Middle frontal gyrus (tissue), 1 donor: Measurements from ENCODE around the gene TRAPPC2L.
"Not testable (repeated sequence)": the region's sequence is repeated elsewhere in the genome, so short reads cannot be mapped to it uniquely, and the experiment has no call there.

Experiments used
- DNase-seq: peaks from one replicate; pipeline ENCODE4 v3.0.0-alpha.2; 2015; ENCODE audit warnings: low spot score; ENCODE audit errors: extremely low spot score

TRAPPC2L gene

GRCh38 chr16:88818575-88818874 lies 38.4 kb upstream of the TRAPPC2L start:
- no peak for DNase-seq

DNA sequence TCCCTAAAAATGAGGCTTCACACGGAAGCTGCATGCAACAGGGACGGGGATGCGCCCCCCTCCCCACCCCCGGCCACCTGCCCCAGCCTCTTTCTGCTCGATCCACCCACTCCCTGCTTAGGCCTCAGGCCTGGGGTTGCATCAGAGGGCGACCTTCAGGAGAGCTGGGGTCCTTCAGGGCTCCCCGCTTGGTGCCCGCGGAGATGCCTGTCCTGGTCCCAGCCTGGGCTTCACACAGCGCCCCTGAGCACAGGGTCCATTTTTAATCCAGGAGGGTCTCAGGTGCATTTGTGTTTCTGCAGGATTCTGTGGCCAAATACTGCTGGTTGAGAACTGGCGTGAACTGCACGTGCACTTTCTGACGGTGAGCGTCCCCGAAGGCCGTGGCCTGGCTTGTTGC lies 37.8 kb upstream of the TRAPPC2L start:
- DNase-seq = no peak

- DNase-seq = no peak
Measured at GRCh38 chr16:88820385-88821025, 36.4 kb upstream of the TRAPPC2L start.

GRCh38 chr16:88821168-88821850 lies 35.6 kb upstream of the TRAPPC2L start:
- DNase-seq = no peak

DNA sequence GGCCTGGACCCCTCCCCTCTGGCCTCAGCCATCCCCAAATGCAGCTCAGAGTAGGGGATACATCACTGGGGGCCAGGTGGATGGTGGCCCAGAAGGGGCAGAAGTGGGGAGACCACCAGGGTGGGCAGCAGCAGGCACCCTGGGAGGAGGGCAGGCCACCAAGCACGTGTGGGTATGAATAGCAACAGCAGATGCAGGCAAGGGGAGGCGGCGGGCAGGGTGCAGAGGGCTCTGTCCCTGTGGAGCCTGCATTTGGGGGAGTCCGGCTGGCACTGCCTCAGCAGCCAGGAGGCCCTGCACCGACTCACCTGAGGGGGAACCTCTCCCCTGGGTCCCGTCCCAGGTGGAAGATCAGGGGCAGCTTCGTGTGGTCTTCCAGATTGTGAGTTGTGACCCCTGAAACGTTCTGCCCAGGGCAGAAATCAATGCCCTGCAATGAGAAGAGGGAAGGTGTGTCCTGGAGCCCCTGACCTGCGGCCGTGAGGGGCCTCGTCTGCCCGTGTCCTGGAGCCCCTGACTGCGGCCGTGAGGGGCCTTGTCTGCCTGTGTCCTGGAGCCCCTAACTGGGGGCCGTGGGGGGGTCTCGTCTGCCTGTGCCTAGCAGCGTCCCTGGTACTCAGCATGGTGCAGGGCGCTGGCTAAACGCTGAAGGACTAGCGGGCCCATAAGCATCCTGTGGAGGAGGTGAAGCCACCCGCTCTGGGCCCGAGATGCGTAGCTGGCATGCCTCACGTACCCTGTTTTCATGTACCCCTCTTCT lies 34.5 kb upstream of the TRAPPC2L start:
- no peak for DNase-seq

DNA sequence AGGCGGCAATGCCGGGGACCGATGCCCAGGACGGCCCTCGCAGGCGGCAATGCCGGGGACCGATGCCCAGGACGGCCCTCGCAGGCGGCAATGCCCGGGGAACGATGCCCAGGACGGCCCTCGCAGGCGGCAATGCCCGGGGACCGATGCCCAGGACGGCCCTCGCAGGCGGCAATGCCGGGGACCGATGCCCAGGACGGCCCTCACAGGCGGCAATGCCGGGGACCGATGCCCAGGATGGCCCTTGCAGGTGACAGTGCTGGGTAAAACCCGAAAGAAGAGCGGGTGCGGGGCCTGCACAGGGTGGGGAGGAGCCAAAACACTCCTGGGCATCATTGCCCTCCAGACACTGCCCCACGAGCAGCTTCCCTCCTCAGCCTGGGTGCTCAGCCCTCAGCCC lies 33.3 kb upstream of the TRAPPC2L start:
- DNase-seq = not testable (repeated sequence)

GRCh38 chr16:88824256-88825077 lies 32.5 kb upstream of the TRAPPC2L start:
- no peak for DNase-seq

GRCh38 chr16:88825146-88825545 lies 31.8 kb upstream of the TRAPPC2L start:
- no peak for DNase-seq

GRCh38 chr16:88826070-88826840 lies 30.7 kb upstream of the TRAPPC2L start:
- DNase-seq = no peak

- DNase-seq = no peak
Measured at GRCh38 chr16:88827727-88828126, 29.2 kb upstream of the TRAPPC2L start.

DNA sequence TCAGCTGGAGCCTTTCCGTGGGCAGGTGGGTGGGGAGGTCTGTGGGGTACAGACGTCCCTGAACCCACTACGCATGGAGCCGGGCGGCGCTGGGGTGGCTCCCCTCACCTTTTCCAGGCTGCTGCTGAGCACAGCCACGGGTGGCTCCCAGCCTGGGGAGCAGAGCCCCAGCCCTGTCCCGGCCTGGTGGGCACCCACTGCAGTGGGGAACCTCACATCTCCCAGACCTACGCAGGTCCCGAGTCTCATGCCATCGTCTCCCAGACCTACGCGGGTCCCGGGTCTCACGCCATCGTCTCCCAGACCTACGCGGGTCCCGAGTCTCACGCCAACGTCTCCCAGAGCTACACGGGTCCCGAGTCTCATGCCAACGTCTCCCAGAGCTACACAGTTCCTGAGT lies 28.2 kb upstream of the TRAPPC2L start:
- DNase-seq = no peak

DNA sequence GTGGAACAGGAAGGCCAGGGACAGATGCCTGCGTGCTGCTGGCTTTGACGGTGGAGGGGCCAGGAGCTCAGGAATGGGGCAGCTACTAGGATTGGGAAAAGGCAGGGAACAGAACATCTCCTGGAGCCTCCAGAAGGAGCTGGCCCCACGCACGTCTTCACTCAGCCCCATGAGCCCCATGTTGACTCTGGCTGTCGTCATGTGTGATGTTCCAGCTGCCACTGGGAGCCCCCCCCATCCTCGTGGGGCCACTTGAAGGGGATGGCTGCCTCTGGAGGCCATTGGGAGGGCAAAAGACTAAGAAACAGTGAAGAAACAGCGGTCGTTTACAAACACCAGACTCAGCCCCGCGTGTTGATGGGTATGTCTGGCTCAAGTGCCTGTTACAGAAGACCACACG lies 26.7 kb upstream of the TRAPPC2L start:
- no peak for DNase-seq

GRCh38 chr16:88830783-88831182 lies 26.1 kb upstream of the TRAPPC2L start:
- no peak for DNase-seq

DNA sequence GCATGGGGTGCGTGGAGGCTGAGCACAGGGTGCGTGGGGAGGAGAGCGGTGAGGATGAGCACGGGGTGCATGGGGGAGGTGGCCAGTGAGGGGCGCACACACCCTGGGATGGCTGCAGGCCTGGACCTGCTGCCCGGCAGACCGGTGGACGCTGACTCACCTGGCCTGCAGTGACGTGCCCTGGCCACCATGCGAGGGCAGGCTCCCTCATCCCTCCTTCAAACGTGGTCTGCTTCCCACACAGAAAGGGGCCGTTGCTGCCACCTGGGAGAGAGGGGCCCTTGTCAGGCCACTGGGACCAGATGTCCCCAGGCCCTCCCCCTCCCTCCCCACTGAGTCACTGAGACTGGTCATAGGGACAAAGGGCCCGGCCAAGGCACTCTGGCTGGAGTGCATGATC lies 25.1 kb upstream of the TRAPPC2L start:
- no peak for DNase-seq

- no peak for DNase-seq
Measured at GRCh38 chr16:88833086-88833485, 23.8 kb upstream of the TRAPPC2L start.

DNA sequence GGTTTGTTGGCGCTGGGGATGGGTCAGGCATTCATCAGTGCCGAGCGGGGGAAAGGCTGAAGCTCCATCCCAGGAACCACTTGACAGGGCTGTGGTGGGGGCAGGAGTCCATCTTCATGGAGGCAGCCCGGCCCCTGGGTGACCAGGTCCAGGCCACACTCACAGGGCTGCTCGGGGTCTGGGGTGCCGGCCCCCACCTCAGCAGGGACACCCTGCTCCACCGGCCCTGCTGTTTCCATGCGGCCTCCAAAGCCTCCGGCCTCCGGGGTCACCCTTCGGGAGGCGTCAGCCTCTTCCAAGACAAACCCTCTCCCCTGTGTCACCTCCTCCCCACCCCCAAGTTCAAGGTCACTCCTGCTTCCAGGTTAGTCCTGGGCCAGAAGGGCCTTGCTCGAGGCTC lies 22.3 kb upstream of the TRAPPC2L start:
- no peak for DNase-seq

- no peak for DNase-seq
Measured at GRCh38 chr16:88835383-88835782, 21.5 kb upstream of the TRAPPC2L start.

DNA sequence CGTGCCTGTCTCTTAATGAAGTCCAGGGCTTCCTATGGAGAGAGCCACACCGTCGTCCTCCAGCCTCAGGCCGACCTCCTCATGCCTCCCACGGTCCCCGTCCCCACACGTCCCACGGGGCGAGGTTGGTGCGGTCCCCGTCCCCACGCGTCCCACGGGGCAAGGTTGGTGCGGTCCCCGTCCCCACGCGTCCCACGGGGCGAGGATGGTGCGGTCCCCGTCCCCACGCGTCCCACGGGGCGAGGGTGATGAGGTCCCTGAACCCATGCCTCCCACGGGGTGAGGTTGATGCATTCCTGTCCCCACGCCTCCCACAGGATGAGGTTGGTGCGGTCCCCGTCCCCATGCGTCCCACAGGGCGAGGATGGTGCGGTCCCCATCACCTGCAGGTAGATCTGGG lies 21.1 kb upstream of the TRAPPC2L start:
- no peak for DNase-seq

DNA sequence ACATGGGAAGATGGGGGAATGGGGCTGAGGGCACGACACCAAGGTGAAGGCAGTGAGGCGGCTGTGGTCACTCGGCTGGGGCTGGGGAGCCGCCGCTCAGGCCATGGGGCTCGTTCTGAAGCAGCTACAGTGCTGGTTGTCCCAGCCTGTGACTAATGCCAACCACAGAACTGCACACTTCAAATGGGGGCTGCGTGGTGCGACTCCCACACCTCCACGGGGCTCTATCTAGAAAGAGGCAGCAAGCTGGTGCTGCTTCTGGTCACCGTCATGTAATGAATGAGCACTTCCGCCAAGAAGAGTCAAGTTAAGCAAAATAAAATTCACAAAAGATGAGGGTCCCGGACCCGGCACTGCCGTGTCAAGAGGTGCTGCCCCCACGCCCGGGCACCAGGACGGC lies 20.1 kb upstream of the TRAPPC2L start:
- no peak for DNase-seq

DNA sequence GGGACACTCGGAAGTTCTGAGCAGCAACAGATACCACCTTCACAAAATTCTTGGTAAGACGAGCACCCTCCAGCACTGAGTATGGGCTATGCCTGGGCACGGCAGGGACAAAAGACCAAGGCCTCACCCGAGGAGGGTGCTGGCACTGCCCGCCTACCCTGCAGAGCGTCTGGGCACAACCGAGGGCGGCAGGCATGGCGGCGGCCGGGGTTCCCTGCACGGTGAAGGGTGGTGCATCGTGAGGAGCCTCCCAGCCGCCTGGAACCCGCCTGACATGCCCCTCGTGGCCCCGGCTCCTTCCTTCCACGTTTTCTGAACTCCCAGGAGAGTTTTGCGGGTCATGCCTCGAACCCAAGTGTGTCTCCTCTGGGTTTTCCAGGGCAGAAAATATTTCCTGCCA lies 19.1 kb upstream of the TRAPPC2L start:
- no peak for DNase-seq

- DNase-seq = no peak
Measured at GRCh38 chr16:88838566-88838965, 18.4 kb upstream of the TRAPPC2L start.
